OCI-LY3 (cell line): Measurements from ENCODE around the gene TBC1D4.

Source experiments
- H2AFZ ChIP-seq: fragments of 200-600, 300-600 bp; shearing (Covaris generic); 2 replicates; pipeline ENCODE4 v1.6.0; 2014; ENCODE audit warnings: antibody characterized with exemption, low read depth, low read length
- H3K27ac ChIP-seq: fragments of 200-600, 300-600 bp; sonication (generic); 2 replicates; pipeline ENCODE4 v1.5.1; 2014; ENCODE audit warnings: mild to moderate bottlenecking, low read length, moderate library complexity, mixed read lengths
- H3K27me3 ChIP-seq: fragments of 200-600, 300-600 bp; sonication (generic); 2 replicates; pipeline ENCODE4 v1.6.1; 2014; ENCODE audit warnings: low read depth, low read length, mixed read lengths
- H3K36me3 ChIP-seq: fragments of 200-600, 300-600 bp; sonication (generic); replicated peaks from 2 replicates; pipeline ENCODE3; 2014; ENCODE audit warnings: low read depth, low read length, mixed read lengths
- H3K4me1 ChIP-seq: fragments of 300-600, 200-600 bp; sonication (generic); 2 replicates; pipeline ENCODE4 v1.6.1; 2014; ENCODE audit warnings: low read length, mixed read lengths
- H3K4me2 ChIP-seq: fragments of 200-600, 300-600 bp; sonication (generic); 2 replicates; pipeline ENCODE4 v1.6.1; 2014; ENCODE audit warnings: low read length, mixed read lengths
- H3K4me3 ChIP-seq: fragments of 300-600, 200-600 bp; sonication (generic); 2 replicates; pipeline ENCODE4 v1.5.1; 2014; ENCODE audit warnings: antibody characterized with exemption, mild to moderate bottlenecking, low read length, moderate library complexity
- H3K79me2 ChIP-seq: fragments of 300-600, 200-600 bp; shearing (Covaris generic); 2 replicates; pipeline ENCODE4 v1.6.1; 2014; ENCODE audit warnings: mild to moderate bottlenecking, low read length, mixed read lengths
- H3K9ac ChIP-seq: fragments of 300-600, 200-600 bp; shearing (Covaris generic); 2 replicates; pipeline ENCODE4 v1.6.0; 2014; ENCODE audit warnings: mild to moderate bottlenecking, low read length, moderate library complexity
- H3K9me3 ChIP-seq: fragments of 200-600, 300-600 bp; shearing (Covaris generic); 2 replicates; pipeline ENCODE4 v1.6.1; 2014; ENCODE audit warnings: low read length, mixed read lengths; ENCODE audit not compliant: insufficient read depth
- H4K20me1 ChIP-seq: fragments of 200-600, 300-600 bp; sonication (generic); 2 replicates; pipeline ENCODE4 v1.6.1; 2016; ENCODE audit warnings: low read length, mixed read lengths; ENCODE audit not compliant: insufficient read depth
- CTCF ChIP-seq: fragments of 200-600, 300-600 bp; sonication (generic); IDR thresholded peaks from 2 replicates; pipeline ENCODE4 v1.5.1; 2014; ENCODE audit warnings: antibody characterized with exemption, low read length, low read depth
- EZH2phosphoT487 ChIP-seq: fragments of 200-600 bp; shearing (Covaris generic); IDR thresholded peaks from 2 replicates; pipeline ENCODE4 v1.6.1; 2018; ENCODE audit warnings: antibody characterized with exemption, mixed run types, low read depth

The TBC1D4 gene

GRCh38 chr13:75359266-75359665 lies 122.7 kb downstream of the TBC1D4 start:
- no peak overlapping the region for H3K4me3 ChIP-seq
- H3K4me2 ChIP-seq: no peak overlapping the region
- H3K9me3 ChIP-seq: no peaks in the 10 kb centered on the region
- H3K27ac ChIP-seq: no peak overlapping the region
- no peak overlapping the region for H2AFZ ChIP-seq
- H3K79me2 ChIP-seq: no peaks in the 10 kb centered on the region
- no peak overlapping the region for H3K9ac ChIP-seq
- TF ChIP-seq EZH2phosphoT487 (no peak), CTCF (no peak)
- H3K4me1 ChIP-seq: peaks cover 24% of the 10 kb centered on the region
- H3K27me3 ChIP-seq: no peaks in the 10 kb centered on the region
- no peaks in the 10 kb centered on the region for H3K36me3 ChIP-seq
- H4K20me1 ChIP-seq: no peaks in the 10 kb centered on the region

- Histone ChIP-seq H3K4me1 (peaks cover 22% of the 10 kb centered on the region), H3K9ac (no peak overlapping the region; the same call in 1 of the 2 replicates), H3K27ac (no peak overlapping the region), H4K20me1 (no peaks in the 10 kb centered on the region), H3K36me3 (no peaks in the 10 kb centered on the region), H3K4me2 (peak overlapping the region; percentile 42), H3K27me3 (no peaks in the 10 kb centered on the region), H3K9me3 (no peaks in the 10 kb centered on the region), H3K4me3 (no peak overlapping the region), H2AFZ (peak overlapping the region; percentile 12; the same call in 1 of the 2 replicates), H3K79me2 (no peaks in the 10 kb centered on the region)
- TF ChIP-seq EZH2phosphoT487 (no peak), CTCF (peak; percentile 83)
These were observed 124.2 kb downstream of the TBC1D4 start for GRCh38 chr13:75357576-75358289.

GRCh38 chr13:75356421-75356820 lies 125.5 kb downstream of the TBC1D4 start:
- no peak overlapping the region for H3K9ac ChIP-seq

GRCh38 chr13:75355609-75356008 lies 126.4 kb downstream of the TBC1D4 start:
- no peaks in the 10 kb centered on the region for H4K20me1 ChIP-seq
- H3K36me3 ChIP-seq: no peaks in the 10 kb centered on the region
- peaks cover 19% of the 10 kb centered on the region for H3K4me1 ChIP-seq
- no peak overlapping the region for H3K4me2 ChIP-seq
- H3K27me3 ChIP-seq: no peaks in the 10 kb centered on the region
- H2AFZ ChIP-seq: no peak overlapping the region
- no peak overlapping the region for H3K27ac ChIP-seq
- H3K9me3 ChIP-seq: 0 out of 2 replicates have a peak, but pooled peaks cover 3% of the 10 kb centered on the region
- no peaks in the 10 kb centered on the region for H3K79me2 ChIP-seq
- no peak for TF ChIP-seq EZH2phosphoT487
- TF ChIP-seq CTCF: no peak
- H3K4me3 ChIP-seq: no peak overlapping the region
- H3K9ac ChIP-seq: no peak overlapping the region

More at GRCh38 chr13:75356421-75356820, 125.5 kb downstream of the TBC1D4 start:
- Histone ChIP-seq H3K4me2 (no peak overlapping the region), H3K27ac (no peak overlapping the region), H3K36me3 (no peaks in the 10 kb centered on the region), H3K4me1 (peaks cover 22% of the 10 kb centered on the region), H3K27me3 (no peaks in the 10 kb centered on the region), H2AFZ (no peak overlapping the region), H3K9me3 (0 out of 2 replicates have a peak, but pooled peaks cover 3% of the 10 kb centered on the region), H3K4me3 (no peak overlapping the region), H4K20me1 (no peaks in the 10 kb centered on the region), H3K79me2 (no peaks in the 10 kb centered on the region)
- TF ChIP-seq EZH2phosphoT487 (no peak), CTCF (no peak)
